Gastroesophageal sphincter (tissue), 3 donors: ENCODE results near the gene ACOX1.

Experiments used
- CTCF ChIP-seq, 4 experiments: fragments of 200-600 bp in 2 of 4; fragments of 450-650 bp in 2 of 4; sonication (generic) in 1 of 4; IDR thresholded peaks; one replicate each; pipeline ENCODE4 v1.5.1; 2017 to 2019; ENCODE audit warnings: antibody characterized with exemption in 4 of 4, mild to moderate bottlenecking in 2 of 4, moderate library complexity in 2 of 4
- EP300 ChIP-seq: sonication (generic); formaldehyde crosslinking; IDR thresholded peaks from one replicate; pipeline ENCODE4 v1.6.1; 2017; ENCODE audit warnings: antibody characterized with exemption, mild to moderate bottlenecking
- POLR2A ChIP-seq, 2 donors: fragments of 450-650 bp; IDR thresholded peaks; one replicate each; pipeline ENCODE4 v1.6.1; 2017; ENCODE audit warnings: antibody characterized with exemption in 2 of 2, mild to moderate bottlenecking in 2 of 2, moderate library complexity in 1 of 2

GRCh38 chr17:75900691-75901533 lies 78.1 kb downstream of the ACOX1 start:
- TF ChIP-seq CTCF (IDR thresholded peaks at IDR 0.05), result no peak
- no peak for TF ChIP-seq POLR2A (IDR thresholded peaks at IDR 0.05)
- TF ChIP-seq EP300, result no peak
